Muscle of leg (tissue), 11 donors: Measurements from ENCODE around the gene BTBD9. TPM values are rescaled to one million over a fixed set of nuclear protein-coding genes. Genes with fewer than 3 reads are reported as not detected.
A peak's percentile ranks its signal among the peaks of the same experiment; 100 is the strongest.

Source experiments
- DNase-seq: peaks from one replicate; pipeline ENCODE4 v3.0.0; 2013
- H3K27ac ChIP-seq: one replicate; pipeline ENCODE4 v1.5.1; 2013; ENCODE audit warnings: mild to moderate bottlenecking, low read length, control low read depth
- H3K27me3 ChIP-seq: one replicate; pipeline ENCODE4 v1.6.1; 2013; ENCODE audit warnings: low read length; ENCODE audit not compliant: control insufficient read depth, insufficient read depth
- H3K36me3 ChIP-seq: one replicate; pipeline ENCODE4 v1.6.1; 2013; ENCODE audit warnings: low read length; ENCODE audit not compliant: control insufficient read depth, insufficient read depth
- H3K4me1 ChIP-seq: one replicate; pipeline ENCODE4 v1.6.1; 2013; ENCODE audit warnings: low read length; ENCODE audit not compliant: control insufficient read depth, insufficient read depth
- H3K4me3 ChIP-seq: one replicate; pipeline ENCODE4 v1.5.1; 2013; ENCODE audit warnings: low read length, control low read depth
- H3K9me3 ChIP-seq: replicated peaks from 2 replicates; pipeline ENCODE4 v1.6.1; 2013; ENCODE audit warnings: low read depth, low read length; ENCODE audit not compliant: control insufficient read depth
- WGBS: methylation state at CpG from one replicate; pipeline ENCODE4 v1.1.5; 2013; ENCODE audit warnings: missing lambda C conversion rate; ENCODE audit not compliant: insufficient coverage; 5-methylcytosine and 5-hydroxymethylcytosine counted together
- polyA plus RNA-seq, 8 donors: library from polyadenylated mRNA; unstranded; fragments of 120-200 nt; gene quantifications; one replicate each; pipeline versions ENCODE4 v1.2.1 to v1.2.3, GENCODE V29; 2013; ENCODE audit warnings: inconsistent platforms in 1 of 8, low replicate concordance in 1 of 8; ENCODE audit not compliant: insufficient read length in 8 of 8, insufficient read depth in 1 of 8
- total RNA-seq: library from RNA; stranded (reverse); fragments of 120-200 nt; gene quantifications from one replicate; pipeline ENCODE4 v1.2.4, GENCODE V29; 2013

Gene BTBD9
- total and polyA plus RNA-seq, 9 donors = 6.5 to 10.5 (median 8.2) TPM

GRCh38 chr6:38173909-38174308 lies 465.8 kb downstream of the BTBD9 start:
- no peak overlapping the region for H3K4me3 ChIP-seq
- H3K9me3 ChIP-seq = no peaks in the 10 kb centered on the region
- H3K36me3 ChIP-seq = peaks cover 12% of the 10 kb centered on the region
- 94% methylated on average over 11 of the region's 11 CpGs for WGBS
- peaks cover 17% of the 10 kb centered on the region for H3K4me1 ChIP-seq
- H3K27ac ChIP-seq = no peak overlapping the region
- no peak for DNase-seq
- no peaks in the 10 kb centered on the region for H3K27me3 ChIP-seq

DNA sequence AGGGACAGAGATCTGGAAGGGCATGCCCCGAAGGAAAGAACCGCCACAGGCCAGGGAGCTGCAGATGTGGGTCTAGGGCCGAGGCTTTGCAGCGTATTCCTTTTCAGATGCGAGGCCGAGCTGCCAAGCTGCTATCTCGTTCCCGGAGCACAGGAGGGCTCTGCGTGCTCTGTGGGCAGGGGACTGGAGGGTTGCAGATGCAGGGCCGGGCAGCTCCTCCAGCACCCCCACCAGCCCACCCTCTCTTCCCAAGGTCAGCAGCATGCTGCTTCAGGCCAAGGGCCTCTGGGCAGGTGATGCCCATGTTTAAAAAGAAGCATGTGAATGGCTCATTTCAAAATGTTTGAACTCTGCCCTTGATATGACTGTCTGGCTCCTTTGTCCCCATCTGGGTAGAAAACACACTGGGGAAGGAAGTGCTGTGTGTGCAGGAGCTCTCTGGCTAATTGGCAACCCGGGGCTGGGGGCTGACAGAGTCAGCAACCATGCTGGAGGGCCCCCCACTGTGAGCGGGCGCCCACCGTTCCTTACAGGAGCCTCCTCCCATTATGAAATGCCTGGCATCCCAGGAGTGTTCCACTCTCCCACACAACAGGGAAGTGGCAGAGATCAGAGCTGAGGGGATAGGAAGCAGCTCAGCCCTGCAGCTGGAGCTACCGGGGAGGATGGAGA lies 466.9 kb downstream of the BTBD9 start:
- H3K4me3 ChIP-seq = no peak overlapping the region
- no peak for DNase-seq
- peaks cover 12% of the 10 kb centered on the region for H3K36me3 ChIP-seq
- peaks cover 27% of the 10 kb centered on the region for H3K4me1 ChIP-seq
- no peak overlapping the region for H3K27ac ChIP-seq
- H3K9me3 ChIP-seq = no peaks in the 10 kb centered on the region
- 66% methylated on average over 9 of the region's 15 CpGs for WGBS
- H3K27me3 ChIP-seq = no peaks in the 10 kb centered on the region

DNA sequence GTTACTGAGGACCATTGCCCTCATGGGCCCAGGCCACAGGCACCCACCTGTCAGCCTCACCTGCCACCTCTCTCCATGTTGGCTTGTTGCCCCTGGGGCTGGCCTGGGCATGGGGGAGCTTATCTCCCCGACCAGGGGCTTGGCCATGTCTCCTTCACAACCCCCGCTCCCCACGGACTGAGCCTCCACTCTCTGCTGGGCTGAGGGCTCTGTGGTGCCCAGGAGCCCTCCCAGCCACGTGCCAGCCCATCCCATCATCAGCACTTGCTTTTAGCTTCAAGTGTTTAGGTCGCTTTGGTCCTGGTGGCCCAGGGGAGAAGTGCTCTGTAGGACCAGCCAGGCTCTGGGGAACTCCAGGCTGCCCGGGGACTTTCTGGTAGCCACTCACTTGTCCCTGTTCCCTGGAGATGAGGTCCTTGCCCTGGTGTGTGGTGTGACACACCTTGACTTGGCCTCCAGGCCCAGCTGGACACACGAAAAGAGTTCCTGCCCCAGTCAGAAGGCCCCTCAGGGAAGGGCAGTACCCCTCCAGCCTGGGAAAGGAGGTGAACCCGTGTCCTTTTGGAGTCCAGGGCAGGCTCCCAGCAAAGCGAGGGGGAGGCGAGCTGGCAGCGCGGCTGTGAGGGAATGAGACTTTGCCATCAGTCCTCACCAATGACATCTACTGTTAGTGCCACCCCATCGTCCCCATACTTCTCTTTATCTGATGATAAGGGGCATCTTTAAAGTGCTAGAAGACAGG lies 467.6 kb downstream of the BTBD9 start:
- no peak overlapping the region for H3K4me3 ChIP-seq
- 71% methylated on average over 6 of the region's 13 CpGs for WGBS
- H3K9me3 ChIP-seq = no peaks in the 10 kb centered on the region
- H3K4me1 ChIP-seq = peaks cover 28% of the 10 kb centered on the region
- peaks cover 12% of the 10 kb centered on the region for H3K36me3 ChIP-seq
- H3K27me3 ChIP-seq = no peaks in the 10 kb centered on the region
- no peak for DNase-seq
- no peak overlapping the region for H3K27ac ChIP-seq

- no peak for DNase-seq
- H3K4me3 ChIP-seq = no peak overlapping the region
- H3K9me3 ChIP-seq = no peaks in the 10 kb centered on the region
- H3K27ac ChIP-seq = no peak overlapping the region
- WGBS = 63% methylated on average over 5 of the region's 14 CpGs
- H3K4me1 ChIP-seq = peaks cover 25% of the 10 kb centered on the region
- H3K27me3 ChIP-seq = no peaks in the 10 kb centered on the region
- peaks cover 12% of the 10 kb centered on the region for H3K36me3 ChIP-seq
Measured at GRCh38 chr6:38170666-38171355, 468.9 kb downstream of the BTBD9 start.

DNA sequence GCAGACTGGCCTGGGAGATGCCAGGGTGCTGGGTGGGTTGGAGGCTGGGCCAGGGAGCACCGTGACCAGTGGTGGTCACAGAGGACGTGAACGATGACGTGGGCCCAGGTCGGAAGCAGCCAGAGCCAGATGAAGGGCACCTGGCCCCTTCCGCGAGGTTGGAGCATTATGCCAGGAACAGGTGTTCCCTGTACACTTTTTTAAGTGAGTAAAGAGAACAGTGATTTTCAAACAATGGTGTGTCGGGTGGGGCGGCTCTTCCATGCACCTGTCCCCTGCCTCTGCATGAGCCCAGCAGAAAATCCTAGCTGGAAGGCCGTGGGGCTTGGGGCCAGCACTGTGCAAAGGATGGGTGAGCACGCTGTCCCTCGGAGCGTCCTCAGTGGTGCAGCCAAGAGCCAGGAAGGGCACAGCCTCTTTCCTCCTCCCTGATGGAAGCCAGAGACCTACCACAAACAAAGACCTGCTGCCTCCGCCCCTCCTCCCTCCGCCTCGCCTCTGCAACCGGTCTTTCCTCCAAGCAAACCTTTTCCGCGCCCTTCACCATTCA lies 469.7 kb downstream of the BTBD9 start:
- Histone ChIP-seq H3K4me1 (peaks cover 25% of the 10 kb centered on the region), H3K27ac (no peak overlapping the region), H3K4me3 (no peak overlapping the region), H3K36me3 (peaks cover 12% of the 10 kb centered on the region), H3K9me3 (no peaks in the 10 kb centered on the region), H3K27me3 (no peaks in the 10 kb centered on the region)
- DNase-seq = no peak
- WGBS = 68% methylated on average over 17 of the region's 19 CpGs

GRCh38 chr6:38169221-38169976 lies 470.3 kb downstream of the BTBD9 start:
- Histone ChIP-seq H3K27ac (no peak overlapping the region), H3K4me1 (peaks cover 25% of the 10 kb centered on the region), H3K9me3 (no peaks in the 10 kb centered on the region), H3K4me3 (no peak overlapping the region), H3K36me3 (peaks cover 7% of the 10 kb centered on the region), H3K27me3 (no peaks in the 10 kb centered on the region)
- WGBS = 72% methylated on average over 14 of the region's 20 CpGs
- peak; percentile 55 for DNase-seq

- Histone ChIP-seq H3K27ac (no peak overlapping the region), H3K36me3 (peaks cover 6% of the 10 kb centered on the region), H3K4me3 (no peak overlapping the region), H3K27me3 (no peaks in the 10 kb centered on the region), H3K9me3 (no peaks in the 10 kb centered on the region), H3K4me1 (peaks cover 25% of the 10 kb centered on the region)
- 68% methylated on average over 8 of the region's 8 CpGs for WGBS
- no peak for DNase-seq
Measured at GRCh38 chr6:38168699-38169098, 471.0 kb downstream of the BTBD9 start.

DNA sequence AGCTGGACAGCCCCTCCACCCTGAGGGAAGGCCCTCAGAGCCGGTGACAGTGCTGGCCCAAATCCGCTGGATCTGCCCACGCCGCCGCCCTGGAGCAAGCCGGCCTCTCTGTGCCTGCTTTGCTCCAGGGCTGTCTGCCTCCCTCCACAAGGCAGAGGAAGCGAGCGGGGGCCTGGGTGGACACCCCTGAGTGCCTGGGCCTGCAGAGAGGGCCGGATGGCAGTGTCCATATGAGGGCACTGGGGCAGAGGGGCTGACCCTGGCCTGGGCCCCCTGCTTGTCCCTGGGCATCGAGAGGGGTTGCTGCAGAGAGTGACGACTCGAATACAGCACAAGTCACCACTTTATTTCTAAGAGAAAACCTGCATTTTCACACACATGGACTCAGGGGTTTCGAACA lies 471.6 kb downstream of the BTBD9 start:
- WGBS = 91% methylated on average over 11 of the region's 13 CpGs
- H3K4me1 ChIP-seq = peaks cover 25% of the 10 kb centered on the region
- no peaks in the 10 kb centered on the region for H3K27me3 ChIP-seq
- no peak for DNase-seq
- H3K36me3 ChIP-seq = peaks cover under 1% of the 10 kb centered on the region
- H3K27ac ChIP-seq = no peak overlapping the region
- H3K9me3 ChIP-seq = no peaks in the 10 kb centered on the region
- no peak overlapping the region for H3K4me3 ChIP-seq

DNA sequence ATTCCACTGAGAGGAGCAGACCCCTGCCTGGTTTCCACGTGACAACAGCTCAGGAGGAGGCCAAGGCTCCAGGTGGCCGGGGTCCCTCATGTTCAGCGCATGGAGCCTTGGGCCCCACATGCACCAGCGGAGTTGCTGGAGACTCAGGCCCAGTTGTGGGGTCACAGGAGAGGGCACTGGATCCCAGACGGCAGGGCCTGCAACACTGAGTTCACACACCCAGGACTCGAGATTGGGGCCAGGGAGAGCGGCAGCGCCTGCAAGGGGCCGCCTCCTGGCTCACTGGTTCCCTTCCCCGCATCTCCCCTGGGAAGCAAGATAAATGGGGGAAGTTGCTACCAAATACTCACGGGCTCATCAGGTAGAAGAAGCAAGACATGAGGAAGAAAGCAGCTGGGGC lies 472.1 kb downstream of the BTBD9 start:
- no peak overlapping the region for H3K27ac ChIP-seq
- no peak for DNase-seq
- WGBS = 66% methylated on average over 10 of the region's 11 CpGs
- no peaks in the 10 kb centered on the region for H3K36me3 ChIP-seq
- H3K4me3 ChIP-seq = no peak overlapping the region
- no peaks in the 10 kb centered on the region for H3K27me3 ChIP-seq
- no peaks in the 10 kb centered on the region for H3K9me3 ChIP-seq
- peaks cover 25% of the 10 kb centered on the region for H3K4me1 ChIP-seq
